DND-41 (cell line): ENCODE measurements around the gene TNN.

Experiments used
- CTCF ChIP-seq: IDR thresholded peaks from 2 replicates; pipeline ENCODE4 v1.5.1; 2012; ENCODE audit warnings: borderline replicate concordance, low read length, moderate library complexity, mild to moderate bottlenecking; ENCODE audit not compliant: poor library complexity, severe bottlenecking; ENCODE audit errors: extremely low read depth
- EZH2 ChIP-seq: IDR thresholded peaks from 3 replicates; pipeline ENCODE4 v1.6.1; 2012; ENCODE audit warnings: borderline replicate concordance, low read depth, mild to moderate bottlenecking, moderate library complexity, low read length, inconsistent platforms; ENCODE audit not compliant: severe bottlenecking

DNA sequence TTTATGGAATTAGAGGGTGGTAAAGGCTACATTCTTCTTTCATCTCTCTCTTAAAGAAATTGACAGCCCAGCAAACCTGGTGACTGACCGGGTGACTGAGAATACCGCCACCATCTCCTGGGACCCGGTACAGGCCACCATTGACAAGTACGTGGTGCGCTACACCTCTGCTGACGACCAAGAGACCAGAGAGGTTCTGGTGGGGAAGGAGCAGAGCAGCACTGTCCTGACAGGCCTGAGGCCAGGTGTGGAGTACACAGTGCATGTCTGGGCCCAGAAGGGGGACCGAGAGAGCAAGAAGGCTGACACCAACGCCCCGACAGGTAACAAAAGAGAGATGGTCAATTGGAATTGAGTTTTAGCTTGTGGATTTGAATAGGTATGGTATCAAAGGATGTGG, 29.7 kb downstream of the TNN start:
- no peak for TF ChIP-seq CTCF
- TF ChIP-seq EZH2, result no peak
